Uterus (tissue), 4 donors: Measurements from ENCODE around the gene MYCL. TPM values are rescaled to one million over a fixed set of nuclear protein-coding genes. Genes with fewer than 3 reads are reported as not detected.
A peak's percentile ranks its signal among the peaks of the same experiment; 100 is the strongest.

Source experiments
- DNase-seq, 2 donors: peaks; one replicate each; pipeline ENCODE4 v3.0.0-alpha.2; 2019 to 2020
- H3K27ac ChIP-seq, 2 donors: fragments of 200-600 bp; sonication (generic); 1 replicate in 1 of 2; 2 replicates in 1 of 2; pipeline ENCODE4 v1.5.1; 2016 to 2018
- H3K27me3 ChIP-seq, 2 donors: fragments of 200-600 bp; sonication (generic); one replicate each; pipeline ENCODE4 v1.5.1; 2018 to 2019; ENCODE audit warnings: control low read depth in 1 of 2
- H3K36me3 ChIP-seq, 2 donors: fragments of 200-600 bp; sonication (generic); one replicate each; pipeline ENCODE4 v1.5.1; 2019; ENCODE audit warnings: control low read depth in 1 of 2
- H3K4me1 ChIP-seq, 2 donors: fragments of 200-600 bp; sonication (generic); one replicate each; pipeline ENCODE4 v1.5.1; 2018 to 2019; ENCODE audit warnings: control low read depth in 1 of 2
- H3K4me3 ChIP-seq, 2 donors: fragments of 200-600 bp; sonication (generic); 1 replicate in 1 of 2; 2 replicates in 1 of 2; pipeline ENCODE4 v1.5.1; 2018 to 2019; ENCODE audit warnings: mild to moderate bottlenecking in 1 of 2
- H3K9me3 ChIP-seq, 2 donors: fragments of 200-600 bp; sonication (generic); one replicate each; pipeline ENCODE4 v1.5.1; 2019; ENCODE audit warnings: control low read depth in 1 of 2
- POLR2A ChIP-seq, 2 donors: fragments of 450-650 bp; IDR thresholded peaks; one replicate each; pipeline ENCODE4 v1.6.1; 2016; ENCODE audit warnings: antibody characterized with exemption in 2 of 2, mild to moderate bottlenecking in 1 of 2, moderate library complexity in 1 of 2
- intact Hi-C: fragments of 100-400 bp; cut with DNase I; formaldehyde crosslinking; loops from one replicate; pipeline ENCODE4 v1.15.1; 2023; ENCODE audit warnings: low total_unique reads
- total RNA-seq, 4 donors: library from RNA; depleted of rRNA in 3 of 4; stranded (reverse); fragments of >200 nt in 3 of 4; gene quantifications; one replicate each; pipeline versions ENCODE4 v1.1.0 to v1.2.4, GENCODE V29; 2014 to 2023
- TF ChIP-seq, protein P1 (sequence below), 4 experiments: fragments of 200-600 bp in 2 of 4; fragments of 450-650 bp in 2 of 4; sonication (generic) in 2 of 4; IDR thresholded peaks; one replicate each; pipeline ENCODE4 v1.5.1; 2016 to 2019; ENCODE audit warnings: antibody characterized with exemption in 4 of 4, mild to moderate bottlenecking in 2 of 4, moderate library complexity in 1 of 4
- donor health status: DM: yes; HTN: yes; CAD: no.

Gene MYCL
- total RNA-seq, 4 donors from 2014 or later: 0.40 to 3.6 TPM; not detected in 2

DNA sequence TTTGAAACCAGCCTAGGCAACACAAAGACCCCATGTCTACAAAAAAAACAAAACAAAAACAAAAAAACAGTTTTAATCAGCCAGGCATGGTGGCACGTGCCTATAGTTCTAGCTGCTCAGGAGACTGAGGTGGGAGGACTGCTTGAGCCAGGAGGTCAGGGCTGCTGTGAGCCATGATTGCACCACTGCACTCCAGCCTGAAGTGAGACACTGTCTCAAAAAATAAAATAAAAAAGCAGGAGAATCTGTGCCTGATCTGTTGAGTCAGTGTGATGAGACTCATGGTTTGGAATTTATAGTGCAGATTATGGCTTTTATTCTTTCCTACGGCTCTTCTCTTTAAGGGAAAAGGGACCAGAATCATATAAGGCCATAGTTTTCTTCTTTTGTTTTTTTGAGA is 35.0 kb downstream of the MYCL start:
- peak overlapping the region in 1 of 2 donors; percentile 50 for H3K27ac ChIP-seq
- H3K9me3 ChIP-seq: no peaks in the 10 kb centered on the region
- no peaks in the 10 kb centered on the region for H3K36me3 ChIP-seq

DNA sequence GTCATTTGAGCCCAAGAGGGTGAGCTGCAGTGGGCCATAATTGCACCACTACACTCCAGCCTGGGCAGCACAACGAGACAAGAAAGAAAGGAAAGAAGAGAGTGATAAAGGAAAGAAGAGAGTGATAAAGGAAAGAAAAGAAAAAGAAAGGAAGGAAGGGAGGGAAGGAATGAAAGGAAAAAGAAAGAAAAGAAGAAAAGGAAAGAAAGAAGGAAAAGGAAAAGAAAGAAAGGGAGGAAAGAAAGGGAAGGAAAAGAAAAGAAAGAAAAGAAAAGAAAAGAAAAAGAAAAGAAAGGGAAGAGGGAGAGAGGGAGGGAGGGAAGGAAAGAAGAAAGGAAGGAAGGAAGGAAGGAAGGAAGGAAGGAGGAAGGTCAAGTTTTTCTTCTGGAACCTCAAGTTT is 36.0 kb downstream of the MYCL start:
- H3K4me3 ChIP-seq: no peak overlapping the region
- DNase-seq: no peak
- intact Hi-C loops: no loop called here
- no peaks in the 10 kb centered on the region for H3K27me3 ChIP-seq
- no peaks in the 10 kb centered on the region for H3K36me3 ChIP-seq
- H3K4me1 ChIP-seq: no peaks in the 10 kb centered on the region
- H3K9me3 ChIP-seq: no peaks in the 10 kb centered on the region
- no peak overlapping the region for H3K27ac ChIP-seq
- TF ChIP-seq, protein P1, sequence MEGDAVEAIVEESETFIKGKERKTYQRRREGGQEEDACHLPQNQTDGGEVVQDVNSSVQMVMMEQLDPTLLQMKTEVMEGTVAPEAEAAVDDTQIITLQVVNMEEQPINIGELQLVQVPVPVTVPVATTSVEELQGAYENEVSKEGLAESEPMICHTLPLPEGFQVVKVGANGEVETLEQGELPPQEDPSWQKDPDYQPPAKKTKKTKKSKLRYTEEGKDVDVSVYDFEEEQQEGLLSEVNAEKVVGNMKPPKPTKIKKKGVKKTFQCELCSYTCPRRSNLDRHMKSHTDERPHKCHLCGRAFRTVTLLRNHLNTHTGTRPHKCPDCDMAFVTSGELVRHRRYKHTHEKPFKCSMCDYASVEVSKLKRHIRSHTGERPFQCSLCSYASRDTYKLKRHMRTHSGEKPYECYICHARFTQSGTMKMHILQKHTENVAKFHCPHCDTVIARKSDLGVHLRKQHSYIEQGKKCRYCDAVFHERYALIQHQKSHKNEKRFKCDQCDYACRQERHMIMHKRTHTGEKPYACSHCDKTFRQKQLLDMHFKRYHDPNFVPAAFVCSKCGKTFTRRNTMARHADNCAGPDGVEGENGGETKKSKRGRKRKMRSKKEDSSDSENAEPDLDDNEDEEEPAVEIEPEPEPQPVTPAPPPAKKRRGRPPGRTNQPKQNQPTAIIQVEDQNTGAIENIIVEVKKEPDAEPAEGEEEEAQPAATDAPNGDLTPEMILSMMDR (IDR thresholded peaks at IDR 0.05): no peak
- TF ChIP-seq POLR2A (IDR thresholded peaks at IDR 0.05): no peak

More for the DNA sequence above, 35.0 kb downstream of the MYCL start:
- Histone ChIP-seq H3K4me1 (no peaks in the 10 kb centered on the region), H3K27me3 (no peaks in the 10 kb centered on the region), H3K4me3 (no peak overlapping the region)
- DNase-seq: peak in 1 of 2 donors; percentile 35
- intact Hi-C loops: no loop called here
- TF ChIP-seq, protein P1 (IDR thresholded peaks at IDR 0.05): no peak
- no peak for TF ChIP-seq POLR2A (IDR thresholded peaks at IDR 0.05)

DNA sequence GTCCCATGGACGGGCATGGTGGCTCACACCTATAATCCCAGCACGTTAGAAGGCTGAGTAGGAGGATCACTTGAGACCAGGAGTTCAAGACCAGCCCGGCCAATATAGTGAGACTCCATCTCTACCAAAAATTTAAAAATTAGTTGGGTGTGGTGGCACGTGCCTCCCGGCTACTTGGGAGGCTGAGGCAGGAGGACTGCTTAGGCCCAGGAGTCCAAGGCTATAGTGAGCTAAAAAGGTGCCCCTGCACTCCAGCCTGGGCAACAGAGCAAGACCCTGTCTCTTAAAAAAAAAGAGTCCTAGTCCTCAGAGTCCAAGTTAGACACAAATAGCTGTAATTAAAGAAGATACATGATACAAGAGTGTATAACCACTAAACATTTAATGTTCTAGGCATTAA is 38.5 kb downstream of the MYCL start:
- no peak for DNase-seq
- H3K4me1 ChIP-seq: no peaks in the 10 kb centered on the region
- no peaks in the 10 kb centered on the region for H3K36me3 ChIP-seq
- H3K27ac ChIP-seq: no peak overlapping the region
- H3K4me3 ChIP-seq: no peak overlapping the region
- H3K9me3 ChIP-seq: no peaks in the 10 kb centered on the region
- H3K27me3 ChIP-seq: no peaks in the 10 kb centered on the region
- TF ChIP-seq POLR2A (IDR thresholded peaks at IDR 0.05): no peak
- TF ChIP-seq, protein P1 (IDR thresholded peaks at IDR 0.05): no peak
- intact Hi-C loops: no loop called here

DNA sequence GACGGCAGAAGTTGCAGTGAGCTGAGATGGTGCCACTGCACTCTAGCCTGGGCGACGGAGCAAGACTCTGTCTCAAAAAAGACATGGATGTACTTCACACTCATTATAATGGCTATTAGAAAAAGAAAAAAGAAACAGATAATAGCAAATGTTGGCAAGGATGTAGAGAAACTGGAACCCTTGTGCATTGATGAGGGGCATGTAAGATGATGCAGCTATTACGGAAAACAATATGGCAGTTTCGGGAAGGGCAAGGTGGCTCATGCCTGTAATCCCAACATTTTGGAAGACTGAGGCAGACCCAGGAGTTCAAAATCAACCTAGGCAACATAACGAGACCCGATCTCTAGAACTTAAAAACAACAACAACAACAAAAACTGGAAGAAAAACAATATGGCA is 40.7 kb downstream of the MYCL start:
- Histone ChIP-seq H3K36me3 (no peaks in the 10 kb centered on the region), H3K4me3 (no peak overlapping the region), H3K4me1 (no peaks in the 10 kb centered on the region), H3K9me3 (no peaks in the 10 kb centered on the region), H3K27me3 (no peaks in the 10 kb centered on the region), H3K27ac (no peak overlapping the region)
- TF ChIP-seq, protein P1 (IDR thresholded peaks at IDR 0.05): no peak
- no peak for TF ChIP-seq POLR2A (IDR thresholded peaks at IDR 0.05)
- DNase-seq: no peak
- intact Hi-C loops: no loop called here

DNA sequence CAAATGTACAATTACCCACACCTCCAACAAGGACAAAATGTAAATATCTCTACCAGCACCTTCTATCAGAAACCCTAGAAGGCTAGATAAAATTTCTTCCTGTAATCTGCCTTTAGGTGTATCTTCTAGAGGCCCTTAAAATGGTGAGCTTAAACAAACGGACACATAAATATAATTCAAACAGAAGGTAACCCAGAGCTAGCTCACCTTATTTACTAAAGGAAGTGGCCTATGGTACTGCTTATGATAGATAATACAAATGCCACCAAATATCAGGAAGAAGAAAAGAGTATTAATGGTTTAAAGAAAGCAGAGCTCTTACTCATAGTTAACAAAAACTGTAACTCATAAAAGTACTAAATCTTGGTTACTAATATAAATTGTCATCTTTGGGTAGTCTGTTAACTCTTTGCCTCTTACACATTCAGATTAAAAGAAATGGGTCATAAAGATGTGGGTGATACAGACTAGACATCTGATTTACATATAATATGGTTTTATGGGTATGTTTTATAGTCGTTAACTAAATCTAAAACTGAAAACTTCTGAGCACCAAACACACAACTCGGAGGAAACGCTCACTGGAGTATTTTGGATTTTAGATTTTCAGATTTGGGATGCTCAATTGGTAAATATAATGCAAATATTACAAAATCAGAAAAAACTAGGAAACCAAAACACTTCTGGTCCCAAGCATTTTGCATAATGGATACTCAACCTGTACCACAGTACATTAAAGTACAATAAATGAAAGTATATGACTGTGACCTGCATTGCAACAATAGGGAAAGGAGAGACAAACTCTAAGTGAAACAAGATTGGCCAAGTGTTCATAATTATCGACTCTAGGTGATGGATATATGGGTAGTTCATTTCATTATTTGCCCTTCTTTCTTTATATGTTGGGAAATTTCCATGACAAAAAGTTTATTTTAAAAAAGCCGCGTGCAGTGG is 41.6 kb downstream of the MYCL start:
- DNase-seq: no peak

More for the DNA sequence above, 41.6 kb downstream of the MYCL start:
- no peak overlapping the region for H3K4me3 ChIP-seq
- no peaks in the 10 kb centered on the region for H3K4me1 ChIP-seq
- H3K27me3 ChIP-seq: no peaks in the 10 kb centered on the region
- H3K36me3 ChIP-seq: no peaks in the 10 kb centered on the region
- TF ChIP-seq POLR2A (IDR thresholded peaks at IDR 0.05): no peak
- TF ChIP-seq, protein P1 (IDR thresholded peaks at IDR 0.05): no peak
- H3K9me3 ChIP-seq: no peaks in the 10 kb centered on the region
- intact Hi-C loops: no loop called here
- H3K27ac ChIP-seq: no peak overlapping the region
